Measurements from ENCODE around the gene HRNR. TPM values are rescaled to one million over a fixed set of nuclear protein-coding genes. Genes with fewer than 3 reads are reported as not detected.
"Not testable (repeated sequence)": the region's sequence is repeated elsewhere in the genome, so short reads cannot be mapped to it uniquely, and the experiment has no call there.

The HRNR gene
- not detected for total RNA-seq

DNA sequence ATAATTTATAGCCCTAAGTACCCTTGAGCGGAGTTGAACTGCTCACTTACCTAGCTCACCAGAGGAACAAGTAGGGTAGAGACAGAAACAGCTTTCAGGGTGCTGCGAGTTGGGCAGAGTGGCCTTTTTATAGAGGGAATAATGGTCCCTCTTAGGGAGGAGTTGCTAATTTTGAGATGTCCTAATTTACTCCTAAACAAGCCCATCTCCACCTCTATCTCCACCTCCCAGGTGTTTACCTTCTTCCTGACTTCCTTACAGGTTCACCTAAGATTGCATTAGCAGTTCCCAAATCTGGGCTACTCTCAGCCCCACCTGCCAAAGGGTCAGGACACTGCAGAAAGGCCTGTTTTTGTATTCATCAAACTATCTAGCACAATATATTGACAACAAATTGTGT lies at the start of gene HRNR:
TSS of gene HRNR (minus strand) at position 101 of the 400 bp plus-strand sequence. CDS start 940 bp downstream, outside the sequence.
- H3K4me3 ChIP-seq, result no peak within 1 kb of the TSS
- no peak within 1 kb of the TSS for H3K9ac ChIP-seq (ENCODE audit: low read depth in 2 of 2, low read length in 2 of 2)
- H3K36me3 ChIP-seq, result no peaks in the 10 kb centered on the region
- TF ChIP-seq, protein P1, sequence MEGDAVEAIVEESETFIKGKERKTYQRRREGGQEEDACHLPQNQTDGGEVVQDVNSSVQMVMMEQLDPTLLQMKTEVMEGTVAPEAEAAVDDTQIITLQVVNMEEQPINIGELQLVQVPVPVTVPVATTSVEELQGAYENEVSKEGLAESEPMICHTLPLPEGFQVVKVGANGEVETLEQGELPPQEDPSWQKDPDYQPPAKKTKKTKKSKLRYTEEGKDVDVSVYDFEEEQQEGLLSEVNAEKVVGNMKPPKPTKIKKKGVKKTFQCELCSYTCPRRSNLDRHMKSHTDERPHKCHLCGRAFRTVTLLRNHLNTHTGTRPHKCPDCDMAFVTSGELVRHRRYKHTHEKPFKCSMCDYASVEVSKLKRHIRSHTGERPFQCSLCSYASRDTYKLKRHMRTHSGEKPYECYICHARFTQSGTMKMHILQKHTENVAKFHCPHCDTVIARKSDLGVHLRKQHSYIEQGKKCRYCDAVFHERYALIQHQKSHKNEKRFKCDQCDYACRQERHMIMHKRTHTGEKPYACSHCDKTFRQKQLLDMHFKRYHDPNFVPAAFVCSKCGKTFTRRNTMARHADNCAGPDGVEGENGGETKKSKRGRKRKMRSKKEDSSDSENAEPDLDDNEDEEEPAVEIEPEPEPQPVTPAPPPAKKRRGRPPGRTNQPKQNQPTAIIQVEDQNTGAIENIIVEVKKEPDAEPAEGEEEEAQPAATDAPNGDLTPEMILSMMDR (IDR thresholded peaks at IDR 0.05), result no peak
- no peaks in the 10 kb centered on the region for H3K9me3 ChIP-seq
- H3K27me3 ChIP-seq, result no peaks in the 10 kb centered on the region
- DNase-seq, result no peak
- intact Hi-C loops (cut with DNase I), result no loop called here
- H3K27ac ChIP-seq, result no peak within 1 kb of the TSS
- H3K4me1 ChIP-seq, result no peaks in the 10 kb centered on the region

DNA sequence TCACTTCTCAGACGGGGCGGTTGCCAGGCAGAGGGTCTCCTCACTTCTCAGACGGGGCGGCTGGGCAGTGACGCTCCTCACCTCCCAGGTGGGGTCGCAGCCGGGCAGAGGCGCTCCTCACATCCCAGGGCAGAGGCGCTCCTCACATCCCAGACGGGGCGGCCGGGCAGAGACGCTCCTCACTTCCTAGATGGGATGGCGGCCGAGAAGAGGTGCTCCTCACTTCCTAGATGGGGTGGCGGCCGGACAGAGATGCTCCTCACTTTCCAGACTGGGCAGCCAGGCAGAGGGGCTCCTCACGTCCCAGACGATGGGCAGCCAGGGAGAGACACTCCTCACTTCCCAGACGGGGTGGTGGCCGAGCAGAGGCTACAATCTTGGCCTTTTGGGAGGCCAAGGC lies 32.4 kb upstream of the HRNR start:
- H3K4me3 ChIP-seq; H3K36me3 ChIP-seq; H3K27ac ChIP-seq; H3K27me3 ChIP-seq; DNase-seq; H3K4me1 ChIP-seq; H3K9ac ChIP-seq (ENCODE audit: low read depth in 2 of 2, low read length in 2 of 2); H3K9me3 ChIP-seq; intact Hi-C loops (cut with DNase I): not testable (repeated sequence)

DNA sequence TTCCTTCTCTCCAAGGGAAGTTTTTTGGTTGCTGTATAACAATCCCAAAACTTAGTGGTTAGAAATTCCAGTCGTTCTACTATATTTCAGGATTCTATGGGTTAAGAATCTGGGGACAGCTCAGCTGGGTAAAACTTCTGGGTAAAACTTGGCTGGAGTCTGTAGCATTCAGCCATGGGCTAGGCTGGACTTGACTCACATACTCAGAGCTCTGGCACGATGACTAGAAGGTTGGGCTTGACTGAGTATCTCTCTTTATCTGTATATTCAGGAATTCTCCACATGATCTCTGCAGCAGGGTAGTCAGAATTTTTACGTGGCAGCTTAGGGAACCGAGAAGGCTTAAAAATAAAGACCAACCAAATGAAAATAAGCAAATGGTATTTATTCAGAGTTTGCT lies 28.2 kb upstream of the HRNR start:
- H3K27me3 ChIP-seq, result no peaks in the 10 kb centered on the region
- H3K9ac ChIP-seq (ENCODE audit: low read depth in 2 of 2, low read length in 2 of 2), result no peak overlapping the region
- H3K36me3 ChIP-seq, result no peaks in the 10 kb centered on the region
- no peak overlapping the region for H3K27ac ChIP-seq
- TF ChIP-seq, protein P1 (IDR thresholded peaks at IDR 0.05), result no peak
- intact Hi-C loops (cut with DNase I), result no loop called here
- DNase-seq, result no peak
- H3K4me3 ChIP-seq, result no peak overlapping the region
- no peaks in the 10 kb centered on the region for H3K9me3 ChIP-seq
- no peaks in the 10 kb centered on the region for H3K4me1 ChIP-seq

DNA sequence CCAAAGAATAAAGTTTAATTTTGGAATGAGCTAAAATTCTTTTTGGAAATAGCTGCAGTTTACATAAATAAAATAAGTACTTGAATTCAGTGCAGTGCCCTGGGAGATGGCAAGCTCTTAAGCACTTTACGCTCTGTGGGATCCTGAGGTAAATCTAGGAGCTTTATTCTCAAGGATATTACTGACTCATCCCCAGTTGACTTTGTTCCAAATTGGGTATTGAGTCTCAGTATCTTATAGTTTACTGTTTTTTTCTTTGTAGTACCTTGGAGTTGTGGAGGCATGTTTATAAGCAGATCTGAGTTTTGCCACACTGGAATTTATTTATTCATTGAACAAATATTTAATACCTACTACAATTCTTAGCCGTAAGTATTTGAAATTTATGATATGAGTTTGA lies 27.4 kb upstream of the HRNR start:
- H3K36me3 ChIP-seq, result no peaks in the 10 kb centered on the region
- intact Hi-C loops (cut with DNase I), result no loop called here
- H3K27me3 ChIP-seq, result no peaks in the 10 kb centered on the region
- TF ChIP-seq, protein P1 (IDR thresholded peaks at IDR 0.05), result no peak
- no peak overlapping the region for H3K27ac ChIP-seq
- no peak overlapping the region for H3K9ac ChIP-seq (ENCODE audit: low read depth in 2 of 2, low read length in 2 of 2)
- no peak overlapping the region for H3K4me3 ChIP-seq
- H3K4me1 ChIP-seq, result no peaks in the 10 kb centered on the region
- H3K9me3 ChIP-seq, result no peaks in the 10 kb centered on the region
- DNase-seq, result no peak

DNA sequence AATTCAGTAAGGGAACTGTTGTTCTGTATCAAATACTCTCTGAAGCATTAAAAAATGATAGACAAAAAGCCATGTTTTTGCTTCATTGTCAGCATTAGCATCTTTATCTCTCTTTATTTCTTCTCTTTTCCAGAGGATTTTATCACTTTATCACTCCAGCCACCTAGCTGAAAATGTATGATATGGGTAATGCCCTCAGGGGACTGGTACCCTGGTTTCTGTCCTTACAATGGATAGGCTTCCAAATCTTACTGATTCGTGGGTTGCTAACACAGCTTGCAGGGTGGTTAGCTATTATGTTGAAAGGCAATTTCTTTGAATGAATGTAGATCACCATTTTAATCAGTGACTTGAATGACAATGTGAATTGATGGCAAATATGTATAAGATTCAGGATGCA lies 23.3 kb upstream of the HRNR start:
- H3K9ac ChIP-seq (ENCODE audit: low read depth in 2 of 2, low read length in 2 of 2), result no peak overlapping the region
- intact Hi-C loops (cut with DNase I), result no loop called here
- no peaks in the 10 kb centered on the region for H3K9me3 ChIP-seq
- TF ChIP-seq, protein P1 (IDR thresholded peaks at IDR 0.05), result no peak
- no peak for DNase-seq
- no peaks in the 10 kb centered on the region for H3K4me1 ChIP-seq
- no peaks in the 10 kb centered on the region for H3K27me3 ChIP-seq
- no peak overlapping the region for H3K4me3 ChIP-seq
- no peaks in the 10 kb centered on the region for H3K36me3 ChIP-seq
- H3K27ac ChIP-seq, result no peak overlapping the region

DNA sequence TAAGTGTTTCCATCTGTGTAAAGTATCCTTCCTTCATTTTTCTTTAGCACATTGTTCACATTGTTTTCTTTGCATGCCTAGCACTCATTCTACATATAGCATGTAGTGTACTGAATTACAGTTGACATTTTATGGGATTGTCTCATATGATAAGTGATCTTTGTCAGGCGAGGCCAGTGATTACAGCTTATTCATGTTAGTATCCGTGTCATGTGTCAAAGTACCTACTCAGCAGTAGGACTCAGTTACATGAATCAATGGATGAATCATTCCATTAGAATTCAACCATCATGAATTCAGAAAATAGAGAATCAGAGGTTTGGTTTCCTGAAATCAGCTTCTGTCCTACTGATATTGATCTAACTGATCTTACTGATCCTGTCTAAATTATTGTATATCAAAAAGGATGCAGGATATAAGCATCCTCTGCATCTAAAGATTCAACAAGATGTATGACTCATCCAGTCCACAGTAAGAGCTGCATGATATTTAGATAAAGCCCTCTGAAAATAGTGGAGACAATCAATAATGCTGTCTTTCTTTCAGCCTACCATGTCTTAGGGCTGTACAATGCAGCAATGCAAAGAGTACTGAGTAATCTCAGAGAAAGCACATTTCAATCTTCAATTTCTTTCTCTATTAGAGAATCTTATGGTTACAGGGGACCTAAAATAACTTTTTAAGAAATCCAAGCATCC lies 20.7 kb upstream of the HRNR start:
- Histone ChIP-seq H3K4me3 (no peak overlapping the region), H3K27ac (no peak overlapping the region), H3K9me3 (no peaks in the 10 kb centered on the region), H3K36me3 (no peaks in the 10 kb centered on the region), H3K27me3 (no peaks in the 10 kb centered on the region), H3K4me1 (no peaks in the 10 kb centered on the region), H3K9ac (ENCODE audit: low read depth in 2 of 2, low read length in 2 of 2) (no peak overlapping the region)
- no peak for DNase-seq
- intact Hi-C loops (cut with DNase I), result no loop called here
- TF ChIP-seq, protein P1 (IDR thresholded peaks at IDR 0.05), result no peak
